Endothelial cell of umbilical vein (primary cell): Measurements from ENCODE around the gene CHRD. TPM values are rescaled to one million over a fixed set of nuclear protein-coding genes. Genes with fewer than 3 reads are reported as not detected.

Source experiments
- BruUV-seq: library from RNA; stranded (reverse); fragments of 400-500 nt; replicated peaks from 2 replicates; lab custom pipeline; 2021; lab: Mats Ljungman, UMichigan
- CTCF ChIA-PET: fragments of 300-600, 350-600 bp; sonication (Branson Sonifier 250); formaldehyde crosslinking; loops from one replicate; lab custom pipeline; 2021; ENCODE audit warnings: antibody characterized with exemption, inconsistent platforms; lab: Charles Lee
- POLR2A ChIA-PET: fragments of 300-600, 350-600 bp; sonication (Branson Sonifier 250); formaldehyde crosslinking; loops from one replicate; lab custom pipeline; 2021; ENCODE audit warnings: antibody characterized with exemption, inconsistent platforms; lab: Charles Lee
- DNase-seq: peaks from one replicate; pipeline ENCODE4 v3.0.0-alpha.2; 2011; ENCODE audit warnings: low read depth, low spot score
- FAIRE-seq: peaks from 2 replicates; lab custom pipeline; 2011; peaks lifted over from hg19 to GRCh38; lab: Jason Lieb, UNC
- H2AFZ ChIP-seq: 2 replicates; pipeline ENCODE4 v1.6.0; 2012; ENCODE audit warnings: low read depth, low read length, control low read depth, inconsistent platforms
- H3K27ac ChIP-seq: 2 replicates; pipeline ENCODE4 v1.5.1; 2011; ENCODE audit warnings: low read depth, mild to moderate bottlenecking, control low read depth, low read length, moderate library complexity; ENCODE audit not compliant: insufficient read depth
- H3K27me3 ChIP-seq, 2 experiments: 2 replicates each; pipeline versions ENCODE4 v1.6.0 to v1.6.1; 2011; ENCODE audit warnings: low read length in 2 of 2, mixed read lengths in 1 of 2; ENCODE audit not compliant: control insufficient read depth in 2 of 2, insufficient read depth in 2 of 2
- H3K36me3 ChIP-seq, 2 experiments: 2 replicates in 1 of 2; 3 replicates in 1 of 2; pipeline ENCODE4 v1.5.1; 2011; ENCODE audit warnings: low read length in 2 of 2, mild to moderate bottlenecking in 1 of 2, moderate library complexity in 1 of 2; ENCODE audit not compliant: control insufficient read depth in 2 of 2, insufficient read depth in 2 of 2; ENCODE audit errors: extremely low read depth in 1 of 2
- H3K4me1 ChIP-seq: 3 replicates; pipeline ENCODE4 v1.5.1; 2011; ENCODE audit warnings: mild to moderate bottlenecking, low read length; ENCODE audit not compliant: control insufficient read depth, insufficient read depth; ENCODE audit errors: extremely low read depth
- H3K4me2 ChIP-seq: 2 replicates; pipeline ENCODE4 v1.6.1; 2011; ENCODE audit warnings: low read length, control low read depth, mixed read lengths; ENCODE audit not compliant: insufficient read depth
- H3K4me3 ChIP-seq, 3 experiments: fragments of 200-600 bp in 1 of 3; sonication (generic), shearing (Covaris generic) in 1 of 3; replicated peaks in 1 of 3; 2 replicates each; pipeline ENCODE4 v1.5.1; 2011 to 2016; ENCODE audit warnings: control low read depth in 3 of 3, low read length in 3 of 3, mild to moderate bottlenecking in 2 of 3, inconsistent platforms in 1 of 3, low read depth in 1 of 3, moderate library complexity in 1 of 3; ENCODE audit not compliant: insufficient read depth in 1 of 3
- H3K79me2 ChIP-seq: 2 replicates; pipeline ENCODE4 v1.6.0; 2012; ENCODE audit warnings: low read length, inconsistent platforms; ENCODE audit not compliant: control insufficient read depth, insufficient read depth
- H3K9ac ChIP-seq: replicated peaks from 2 replicates; pipeline ENCODE3; 2011; ENCODE audit warnings: low read length, control low read depth; ENCODE audit not compliant: insufficient read depth; ENCODE audit errors: extremely low read depth
- H3K9me1 ChIP-seq: replicated peaks from 3 replicates; pipeline ENCODE4 v1.6.0; 2011; ENCODE audit warnings: mild to moderate bottlenecking, low read length; ENCODE audit not compliant: control insufficient read depth, insufficient read depth; ENCODE audit errors: extremely low read depth
- H3K9me3 ChIP-seq: replicated peaks from 2 replicates; pipeline ENCODE4 v1.5.1; 2012; ENCODE audit warnings: low read length, inconsistent platforms; ENCODE audit not compliant: control insufficient read depth, insufficient read depth
- H4K20me1 ChIP-seq: replicated peaks from 2 replicates; pipeline ENCODE3; 2011; ENCODE audit warnings: mild to moderate bottlenecking, low read length; ENCODE audit not compliant: control insufficient read depth, insufficient read depth; ENCODE audit errors: extremely low read depth
- CTCF ChIP-seq, 2 donors: IDR thresholded peaks; 1 replicate in 1 of 2; 2 replicates in 1 of 2; pipeline ENCODE4 v1.5.1; 2011; ENCODE audit warnings: low read length in 2 of 2, mild to moderate bottlenecking in 2 of 2, moderate library complexity in 2 of 2, control low read depth in 1 of 2, inconsistent platforms in 1 of 2, low read depth in 1 of 2; ENCODE audit not compliant: insufficient read depth in 1 of 2; ENCODE audit errors: extremely low read depth in 1 of 2
- EZH2 ChIP-seq: IDR thresholded peaks from 2 replicates; pipeline ENCODE4 v1.6.1; 2012; ENCODE audit warnings: borderline replicate concordance, low read depth, mild to moderate bottlenecking, moderate library complexity, low read length, inconsistent platforms; ENCODE audit not compliant: severe bottlenecking
- FOS ChIP-seq: IDR thresholded peaks from 2 replicates; pipeline ENCODE4 v1.6.1; 2011; ENCODE audit warnings: mild to moderate bottlenecking, low read length, moderate library complexity, borderline replicate concordance; ENCODE audit not compliant: insufficient read depth
- GATA2 ChIP-seq: IDR thresholded peaks from 2 replicates; pipeline ENCODE4 v1.7.0; 2011; ENCODE audit warnings: low read depth, mild to moderate bottlenecking, moderate library complexity, mixed read lengths, low read length; ENCODE audit not compliant: insufficient read length, insufficient read depth
- JUN ChIP-seq: IDR thresholded peaks from 2 replicates; pipeline ENCODE4 v1.6.1; 2011; ENCODE audit warnings: borderline replicate concordance, low read depth; ENCODE audit not compliant: insufficient read length, insufficient read depth
- MYC ChIP-seq: IDR thresholded peaks from one replicate; pipeline ENCODE4 v1.6.1; 2011; ENCODE audit warnings: mild to moderate bottlenecking, low read depth, low read length
- POLR2A ChIP-seq: IDR thresholded peaks from 2 replicates; pipeline ENCODE4 v1.6.1; 2012; ENCODE audit warnings: low read depth, mild to moderate bottlenecking, control low read depth, low read length
- POLR2AphosphoS5 ChIP-seq: IDR thresholded peaks from 2 replicates; pipeline ENCODE4 v1.6.1; 2012; ENCODE audit warnings: low read depth, mild to moderate bottlenecking, control low read depth, low read length, moderate library complexity; ENCODE audit not compliant: insufficient read depth
- dilution Hi-C: fragments of 300-500 bp; cut with MboI; formaldehyde crosslinking; loops from one replicate; pipeline ENCODE4 v1.15.0; 2019; ENCODE audit warnings: low sequenced_read_pairs; ENCODE audit not compliant: extremely low pct_ligation_motif_present
- intact Hi-C: fragments of 100-400 bp; cut with micrococcal nuclease; formaldehyde crosslinking; loops from one replicate; pipeline ENCODE4 v1.10.0; 2022
- polyA plus RNA-seq, 4 experiments: library from polyadenylated mRNA; depleted of rRNA in 3 of 4; stranded (reverse) in 3 of 4; unstranded in 1 of 4; fragments of >200 nt; gene quantifications; 2 replicates each; pipeline versions ENCODE4 v1.2.1 to v1.2.3, GENCODE V29; 2011 to 2012; ENCODE audit warnings: missing spikeins in 1 of 4
- total RNA-seq: library from RNA; stranded (reverse); gene quantifications from 2 replicates; pipeline ENCODE4 v1.2.3, GENCODE V29; 2021
- TF ChIP-seq, protein P1 (sequence below): IDR thresholded peaks from 2 replicates; pipeline ENCODE4 v1.6.1; 2011; ENCODE audit not compliant: insufficient read depth, insufficient read length

Gene CHRD
- total and polyA plus RNA-seq, 2 donors (not counting 3 experiments of a cell fraction or from before 2014, with no cell fraction given), result 0.40 to 0.54 TPM

DNA sequence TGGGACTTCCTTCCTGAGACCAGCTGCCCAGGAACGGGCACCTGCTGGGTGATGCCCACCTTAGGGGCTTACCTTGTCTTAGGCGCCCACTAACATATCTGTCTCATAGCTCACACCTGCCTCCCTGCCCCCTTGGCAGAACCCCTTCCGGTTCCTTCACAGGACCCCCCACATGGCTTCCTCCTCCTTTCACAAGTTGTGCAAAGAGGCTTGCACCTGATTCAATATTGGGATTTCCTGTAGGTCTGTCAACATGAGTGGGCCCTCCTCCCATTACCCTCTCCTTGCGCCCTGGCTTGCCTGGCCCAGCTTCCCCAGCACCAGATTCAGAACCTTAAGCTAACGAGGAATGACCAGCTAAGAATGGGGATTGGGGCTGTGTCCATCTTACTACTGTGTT lies 2.5 kb upstream of the CHRD start:
- Histone ChIP-seq H3K4me1 (peaks cover 10% of the 10 kb centered on the region), H3K27me3 (peaks cover 44 to 49% of the 10 kb centered on the region in 2 experiments), H2AFZ (no peak overlapping the region), H3K9ac (no peak overlapping the region), H3K9me3 (no peaks in the 10 kb centered on the region), H4K20me1 (no peaks in the 10 kb centered on the region), H3K27ac (no peak overlapping the region), H3K4me3 (no peak overlapping the region), H3K9me1 (no peaks in the 10 kb centered on the region), H3K4me2 (no peak overlapping the region), H3K36me3 (no peaks in the 10 kb centered on the region), H3K79me2 (no peaks in the 10 kb centered on the region)
- POLR2A ChIA-PET, result no interaction called here
- TF ChIP-seq CTCF (IDR thresholded peaks at IDR 0.05; ENCODE audit: extremely low read depth in 1 of 2, insufficient read depth in 1 of 2, low read depth in 1 of 2, low read length in 2 of 2), result no peak
- no peak for TF ChIP-seq POLR2A
- TF ChIP-seq EZH2, result no peak
- TF ChIP-seq MYC, result no peak
- TF ChIP-seq GATA2, result no peak
- TF ChIP-seq FOS, result no peak
- no peak for TF ChIP-seq POLR2AphosphoS5
- TF ChIP-seq, protein P1, sequence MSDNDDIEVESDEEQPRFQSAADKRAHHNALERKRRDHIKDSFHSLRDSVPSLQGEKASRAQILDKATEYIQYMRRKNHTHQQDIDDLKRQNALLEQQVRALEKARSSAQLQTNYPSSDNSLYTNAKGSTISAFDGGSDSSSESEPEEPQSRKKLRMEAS, result no peak
- no peak for TF ChIP-seq JUN
- DNase-seq (no peak), FAIRE-seq (no peak)
- intact Hi-C loops (loop anchor here (10.0 kb wide), 1 partner anchor 397 kb away; no protein-coding TSS in a partner anchor), dilution Hi-C loops (no loop called here)
- BruUV-seq, result no TSS peak
- CTCF ChIA-PET, result interaction anchor here (0.5 to 1.6 kb wide), 8 partner anchors 13 to 161 kb away, joined by 3 to 4 read pairs (median 3); no protein-coding TSS in a partner anchor
